Measurements from ENCODE around the gene ZNF462. TPM values are rescaled to one million over a fixed set of nuclear protein-coding genes. Genes with fewer than 3 reads are reported as not detected.
A peak's percentile ranks its signal among the peaks of the same experiment; 100 is the strongest.

The ZNF462 gene
- total RNA-seq, 1 experiment from 2014 or later, result 164 TPM

DNA sequence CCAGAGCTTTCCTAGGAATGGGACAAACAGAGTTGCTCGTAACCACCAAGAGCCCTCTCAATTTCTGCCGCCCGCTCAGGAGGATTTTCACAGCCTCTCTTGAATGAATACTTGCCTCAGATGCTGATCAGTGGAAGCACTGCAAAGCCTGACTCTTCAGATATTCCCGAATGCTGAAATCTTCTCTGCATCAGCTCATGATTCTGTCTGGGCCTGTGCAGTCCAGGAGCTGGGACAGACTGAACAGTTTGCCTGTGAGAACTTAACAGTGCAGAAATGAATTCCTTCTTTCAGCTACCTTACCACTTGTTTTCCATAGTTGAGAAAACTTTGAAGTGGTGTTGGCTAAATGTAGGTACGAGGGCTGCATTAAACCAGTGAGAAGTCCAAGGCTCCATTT lies 17.1 kb downstream of the ZNF462 start:
- Histone ChIP-seq H4K5ac (ENCODE audit: insufficient read length, low read depth, low read length) (no peak overlapping the region), H2BK5ac (ENCODE audit: insufficient read length, low read length) (no peak overlapping the region), H2BK120ac (ENCODE audit: low read depth, low read length, poor library complexity, severe bottlenecking) (no peak overlapping the region), H2BK15ac (ENCODE audit: low read depth, low read length) (no peak overlapping the region), H3K79me1 (ENCODE audit: insufficient read depth, low read depth, low read length, poor library complexity, severe bottlenecking) (peaks cover 2% of the 10 kb centered on the region), H3K27ac (ENCODE audit: insufficient read length, low read depth, low read length) (no peak overlapping the region), H3K9me3 (ENCODE audit: control insufficient read depth, low read depth, low read length) (no peaks in the 10 kb centered on the region), H3K27me3 (ENCODE audit: insufficient read depth, low read length) (no peaks in the 10 kb centered on the region), H3K4ac (ENCODE audit: low read depth, low read length) (no peak overlapping the region), H3K4me2 (ENCODE audit: insufficient read depth, insufficient read length, low read length) (no peak overlapping the region), H4K8ac (replicated peaks; ENCODE audit: insufficient read length, low read depth, low read length) (no peak overlapping the region), H3K56ac (ENCODE audit: insufficient read length, low read depth, low read length) (no peak overlapping the region), H3K18ac (ENCODE audit: insufficient read length, low read depth, low read length) (no peak overlapping the region), H2BK20ac (ENCODE audit: low read depth, low read length, poor library complexity, severe bottlenecking) (no peak overlapping the region), H4K20me1 (ENCODE audit: control insufficient read depth, insufficient read depth, insufficient read length) (no peaks in the 10 kb centered on the region), H3K9ac (ENCODE audit: extremely low read depth, insufficient read length, low read length) (no peak overlapping the region), H2AFZ (ENCODE audit: low read length) (no peak overlapping the region), H3K23ac (ENCODE audit: insufficient read length, low read depth, low read length) (no peak overlapping the region), H3K4me1 (ENCODE audit: insufficient read depth, low read length) (peaks cover 40% of the 10 kb centered on the region), H2AK5ac (ENCODE audit: insufficient read length, low read length) (no peak overlapping the region), H3K79me2 (ENCODE audit: insufficient read depth, low read length) (peaks cover 69% of the 10 kb centered on the region; the same call in 1 of the 2 replicates), H3K14ac (ENCODE audit: insufficient read depth, low read length) (no peak overlapping the region), H3T11ph (ENCODE audit: low read length) (no peak overlapping the region), H2BK12ac (ENCODE audit: insufficient read length, low read depth, low read length) (no peak overlapping the region), H4K91ac (ENCODE audit: insufficient read length, low read depth, low read length) (no peak overlapping the region), H3K23me2 (ENCODE audit: insufficient read length, low read depth, low read length, poor library complexity, severe bottlenecking) (no peaks in the 10 kb centered on the region)
- H3K36me3 Mint-ChIP-seq (ENCODE audit: insufficient read depth in 1 of 3, low read depth in 3 of 3), result peaks cover 20 to 29% (median 24%) of the 10 kb centered on the region in 3 experiments; a peak in 6 of 7 replicates
- no peaks in the 10 kb centered on the region for H3K9me3 Mint-ChIP-seq
- TF ChIP-seq, protein P1, sequence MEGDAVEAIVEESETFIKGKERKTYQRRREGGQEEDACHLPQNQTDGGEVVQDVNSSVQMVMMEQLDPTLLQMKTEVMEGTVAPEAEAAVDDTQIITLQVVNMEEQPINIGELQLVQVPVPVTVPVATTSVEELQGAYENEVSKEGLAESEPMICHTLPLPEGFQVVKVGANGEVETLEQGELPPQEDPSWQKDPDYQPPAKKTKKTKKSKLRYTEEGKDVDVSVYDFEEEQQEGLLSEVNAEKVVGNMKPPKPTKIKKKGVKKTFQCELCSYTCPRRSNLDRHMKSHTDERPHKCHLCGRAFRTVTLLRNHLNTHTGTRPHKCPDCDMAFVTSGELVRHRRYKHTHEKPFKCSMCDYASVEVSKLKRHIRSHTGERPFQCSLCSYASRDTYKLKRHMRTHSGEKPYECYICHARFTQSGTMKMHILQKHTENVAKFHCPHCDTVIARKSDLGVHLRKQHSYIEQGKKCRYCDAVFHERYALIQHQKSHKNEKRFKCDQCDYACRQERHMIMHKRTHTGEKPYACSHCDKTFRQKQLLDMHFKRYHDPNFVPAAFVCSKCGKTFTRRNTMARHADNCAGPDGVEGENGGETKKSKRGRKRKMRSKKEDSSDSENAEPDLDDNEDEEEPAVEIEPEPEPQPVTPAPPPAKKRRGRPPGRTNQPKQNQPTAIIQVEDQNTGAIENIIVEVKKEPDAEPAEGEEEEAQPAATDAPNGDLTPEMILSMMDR (conservative IDR thresholded peaks at IDR 0.05), result no peak
- H3K4me1 Mint-ChIP-seq, result peaks cover 94% of the 10 kb centered on the region in 2 experiments
- no peak for DNase-seq
- no peak overlapping the region for H3K4me3 Mint-ChIP-seq
- WGBS (ENCODE audit: extremely low coverage, insufficient read length, low lambda C conversion rate), result no CpG with 5 or more reads among the region's 5 CpGs
- H3K27me3 Mint-ChIP-seq (ENCODE audit: low read depth), result no peaks in the 10 kb centered on the region
- peak overlapping the region in 1 of 3 experiments; percentile 79; a peak in 2 of 7 replicates for H3K27ac Mint-ChIP-seq
